NCI-H2196 (cell line): ENCODE measurements around the gene SFRP4.

ENCODE experiments used
- DNase-seq: peaks from one replicate; lab custom pipeline; 2025; ENCODE audit not compliant: unreplicated experiment; lab: John Stamatoyannopoulos, UW

SFRP4 gene

GRCh38 chr7:37925620-37926019, 9.0 kb upstream of the SFRP4 start:
- DNase-seq: no peak

DNA sequence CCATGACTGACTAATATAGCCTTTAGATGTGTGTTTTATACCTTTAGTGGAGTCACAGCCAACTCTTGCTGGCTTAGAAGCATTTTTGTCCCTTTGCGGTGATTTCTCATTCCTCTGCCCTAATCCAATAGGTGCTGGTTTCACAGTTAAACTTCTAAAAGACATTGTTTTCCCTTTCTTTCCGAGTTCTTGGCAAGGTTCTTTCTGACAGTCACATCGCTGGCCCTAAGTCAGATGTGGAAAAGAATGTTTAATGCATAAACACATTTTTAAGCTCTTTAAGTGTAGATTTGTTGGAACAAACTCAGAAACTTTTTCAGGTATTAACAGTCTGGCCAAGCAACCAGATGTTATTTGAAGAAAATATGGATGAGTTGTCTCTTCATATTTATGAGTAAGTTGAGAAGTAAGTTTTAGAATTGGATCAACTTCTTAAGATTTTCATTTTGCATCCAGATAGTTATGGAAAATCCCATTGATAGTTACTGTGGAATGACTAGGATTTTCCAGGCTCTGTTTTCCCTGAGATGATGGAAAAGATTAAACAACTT, 7.9 kb upstream of the SFRP4 start:
- DNase-seq: no peak

- no peak for DNase-seq
These were observed 7.4 kb upstream of the SFRP4 start for GRCh38 chr7:37923996-37924395.

GRCh38 chr7:37921876-37922275, 5.3 kb upstream of the SFRP4 start:
- DNase-seq: no peak

GRCh38 chr7:37920849-37921805, 4.5 kb upstream of the SFRP4 start:
- DNase-seq: no peak

DNA sequence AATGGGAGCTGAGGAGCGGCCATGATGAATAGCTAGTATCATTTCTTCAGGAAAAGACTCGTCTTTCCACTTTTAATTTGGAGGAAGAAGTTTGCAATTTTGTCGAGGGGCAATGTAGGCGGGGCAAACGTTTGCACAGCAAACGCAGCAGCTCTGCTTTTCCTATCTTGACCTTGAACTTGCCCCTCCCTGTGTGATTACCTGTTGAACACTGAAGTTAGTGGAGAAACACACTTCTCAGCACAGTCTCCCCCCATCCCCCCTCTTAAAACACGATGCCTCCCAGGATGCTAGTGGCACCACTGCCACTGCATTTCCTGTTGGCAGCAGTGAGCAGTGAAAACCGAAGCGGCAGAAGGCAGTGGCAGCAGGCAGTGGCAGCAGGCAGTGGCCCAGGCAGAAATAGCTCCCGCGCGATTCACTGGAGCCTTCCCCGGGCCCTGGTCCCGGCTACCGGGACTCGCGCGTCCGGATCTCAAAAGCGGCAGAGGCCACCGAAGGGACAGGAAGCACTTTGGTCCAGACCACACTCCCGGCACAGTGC, 3.8 kb upstream of the SFRP4 start, which contains the start of gene EPDR1:
Gene EPDR1, plus strand, starts transcription at position 336 of the 544 bp plus-strand sequence. CDS start 300 bp downstream, outside the sequence.
- DNase-seq: no peak

DNA sequence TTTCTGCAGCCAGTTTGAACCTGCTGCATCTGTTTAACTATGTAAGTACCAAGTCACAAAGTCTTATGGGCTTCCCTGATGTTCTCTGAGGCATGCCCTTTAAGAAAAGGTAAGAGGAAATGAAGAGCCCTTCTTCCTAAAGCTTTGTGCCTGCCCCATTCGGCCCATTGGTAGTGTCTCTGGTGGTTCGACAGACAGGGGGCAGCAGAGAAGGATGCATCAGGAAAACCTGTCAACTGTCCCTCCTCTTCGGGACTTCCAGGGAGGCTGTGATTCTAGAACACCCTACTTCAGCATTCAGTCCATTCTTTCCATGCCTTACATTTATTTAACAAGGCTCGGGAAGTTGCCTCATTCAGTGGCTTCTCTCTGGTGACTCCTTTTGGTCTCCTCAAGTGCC, 1.9 kb upstream of the SFRP4 start:
- no peak for DNase-seq

DNA sequence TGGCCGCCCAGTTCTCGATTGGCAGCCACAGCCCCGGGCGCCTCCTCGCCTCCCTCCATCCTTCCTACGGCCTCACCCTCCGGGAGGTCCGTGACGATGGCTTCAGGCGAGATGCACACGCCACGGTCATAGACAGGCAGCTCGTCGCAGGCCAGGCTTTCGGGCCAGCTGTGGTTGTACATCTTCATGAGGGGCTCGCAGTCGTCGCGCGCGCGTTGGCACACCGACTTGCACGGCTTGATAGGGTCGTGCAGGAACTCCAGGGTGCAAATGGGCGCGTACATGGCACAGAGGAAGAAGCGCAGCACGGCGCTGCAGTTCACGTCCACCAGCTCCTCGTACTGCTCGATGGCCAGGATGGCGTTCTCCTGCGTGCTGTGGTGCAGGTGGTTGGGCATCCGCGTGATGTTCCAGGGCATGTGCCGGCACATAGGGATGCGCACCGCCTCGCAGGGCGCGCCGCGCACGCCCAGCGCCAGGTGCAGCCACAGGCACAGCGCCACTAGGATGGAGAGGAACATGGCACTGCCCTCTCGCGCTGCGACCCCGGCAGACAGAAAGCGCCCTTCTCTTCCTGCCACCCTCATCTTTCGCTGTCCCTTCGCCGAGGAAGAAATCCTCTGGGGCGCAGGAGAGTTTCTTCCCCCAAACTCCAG, 472 bp downstream of the SFRP4 start:
- DNase-seq: no peak

GRCh38 chr7:37915438-37915837, 1.2 kb downstream of the SFRP4 start:
- DNase-seq: no peak

DNA sequence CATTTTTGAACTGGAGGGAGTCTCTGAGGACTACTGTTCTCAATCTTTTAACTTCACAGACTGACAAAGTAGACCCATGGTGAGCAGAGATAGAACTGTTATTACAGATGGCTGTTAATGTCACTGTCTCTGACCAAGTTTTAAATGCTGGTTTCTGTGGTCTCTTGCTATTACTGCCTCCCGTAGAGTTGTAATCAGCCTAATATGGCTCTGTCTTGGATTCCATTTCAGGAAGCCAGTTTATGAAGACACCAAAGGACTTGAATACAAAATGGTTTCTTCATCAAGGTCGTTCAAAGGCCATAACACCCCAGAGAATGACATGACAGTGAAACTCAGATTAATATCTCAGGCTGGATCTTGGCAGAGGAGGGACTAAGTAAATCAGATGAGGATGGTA, 3.9 kb downstream of the SFRP4 start:
- no peak for DNase-seq

GRCh38 chr7:37908221-37908788, 8.3 kb downstream of the SFRP4 start:
- no peak for DNase-seq

DNA sequence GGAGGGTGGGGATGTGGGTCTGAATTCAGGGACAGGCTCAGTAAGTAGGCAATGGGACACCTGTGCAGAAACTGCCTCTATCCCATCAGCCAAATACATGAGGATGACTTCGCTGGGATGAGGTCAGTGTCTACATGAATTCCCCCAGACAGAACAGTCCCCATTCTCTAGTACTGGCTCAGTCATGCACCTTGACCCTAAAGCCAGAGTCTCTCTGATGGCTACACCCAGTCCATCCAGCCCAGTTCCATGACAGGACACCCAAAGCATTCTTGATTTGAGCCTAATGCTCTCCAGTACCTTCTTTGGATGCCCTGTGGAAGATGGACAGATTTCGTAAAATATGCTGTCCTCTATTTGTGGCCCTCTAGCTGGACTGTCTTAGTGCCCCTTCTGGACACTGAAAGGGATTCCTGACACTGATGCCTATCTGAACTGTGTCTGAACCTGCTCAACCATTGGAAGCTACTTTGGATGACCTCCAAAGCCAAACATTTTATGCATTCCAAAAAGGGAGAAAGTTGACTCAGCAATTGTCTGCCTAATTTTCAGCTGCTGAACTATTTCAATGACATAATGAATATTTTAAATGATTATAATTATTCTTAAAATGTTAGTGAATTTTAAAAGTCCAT, 14.6 kb downstream of the SFRP4 start:
- DNase-seq: no peak

GRCh38 chr7:37901236-37901827, 15.3 kb downstream of the SFRP4 start:
- no peak for DNase-seq

GRCh38 chr7:37899712-37900247, 16.8 kb downstream of the SFRP4 start:
- DNase-seq: no peak

- DNase-seq: no peak
These were observed 21.9 kb downstream of the SFRP4 start for GRCh38 chr7:37894671-37895070.

DNA sequence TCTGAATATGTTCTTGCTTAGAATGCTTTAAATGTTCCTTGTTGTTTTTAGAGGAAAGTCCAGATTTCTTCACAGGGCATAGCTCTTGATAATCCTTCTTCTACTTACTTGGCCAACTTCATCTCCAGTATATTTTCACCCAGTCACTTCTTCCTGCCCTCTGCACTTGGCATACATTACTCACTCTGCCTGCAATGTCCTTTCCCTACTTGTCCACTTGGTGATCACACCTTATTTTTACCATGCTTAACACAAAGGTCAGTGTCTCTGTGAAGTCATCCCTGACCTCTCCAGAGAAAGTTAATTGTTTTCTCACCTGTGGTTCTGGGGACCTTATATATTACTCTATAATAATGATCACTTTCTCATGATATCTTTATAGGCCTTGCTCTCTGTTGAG, 23.3 kb downstream of the SFRP4 start:
- DNase-seq: no peak

DNA sequence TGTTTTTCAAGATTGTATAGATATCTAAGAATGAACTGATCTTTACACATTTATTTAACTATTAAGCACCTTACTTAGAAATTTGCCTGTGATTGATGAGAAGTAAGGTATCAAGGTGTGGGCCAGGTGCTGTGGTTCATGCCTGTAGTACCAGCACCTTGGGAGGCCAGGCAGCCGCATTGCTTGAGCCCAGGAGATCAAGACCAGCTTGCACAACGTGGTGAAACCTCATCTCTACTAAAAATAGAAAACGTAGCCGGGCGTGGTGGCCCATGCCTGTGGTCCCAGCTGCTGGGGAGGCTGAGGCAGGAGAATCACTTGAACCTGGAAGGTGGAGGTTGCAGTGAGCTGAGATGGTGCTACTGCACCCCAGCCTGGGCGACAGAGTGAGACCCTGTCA, 34.5 kb downstream of the SFRP4 start:
- no peak for DNase-seq
